ENCODE results near the gene CRYBB2. TPM values are rescaled to one million over a fixed set of nuclear protein-coding genes. Genes with fewer than 3 reads are reported as not detected.

Gene CRYBB2
- total RNA-seq, 1 experiment from 2014 or later: not detected

GRCh38 chr22:25212337-25212736 is 7.1 kb upstream of the CRYBB2 start:
- no peaks in the 10 kb centered on the region for H3K23me2 ChIP-seq (ENCODE audit: insufficient read length, low read depth, low read length, poor library complexity, severe bottlenecking)
- H3K9ac ChIP-seq (ENCODE audit: extremely low read depth, insufficient read length, low read length): no peak overlapping the region
- H4K91ac ChIP-seq (ENCODE audit: insufficient read length, low read depth, low read length): no peak overlapping the region
- H3K23ac ChIP-seq (ENCODE audit: insufficient read length, low read depth, low read length): no peak overlapping the region
- no peak overlapping the region for H3K18ac ChIP-seq (ENCODE audit: insufficient read length, low read depth, low read length)
- no CpG with 5 or more reads among the region's 3 CpGs for WGBS (ENCODE audit: extremely low coverage, insufficient read length, low lambda C conversion rate)
- Mint-ChIP-seq H3K4me3 (no peak overlapping the region), H3K4me1 (no peaks in the 10 kb centered on the region; a peak in 1 of 4 replicates), H3K9me3 (peaks cover 15 to 16% of the 10 kb centered on the region in 2 experiments; a peak in 4 of 5 replicates), H3K27me3 (ENCODE audit: low read depth) (peaks cover 16% of the 10 kb centered on the region), H3K27ac (no peak overlapping the region), H3K36me3 (ENCODE audit: insufficient read depth in 1 of 3, low read depth in 3 of 3) (peaks cover 5 to 9% (median 5%) of the 10 kb centered on the region in 3 experiments; a peak in 6 of 7 replicates)
- H4K20me1 ChIP-seq (ENCODE audit: control insufficient read depth, insufficient read depth, insufficient read length): no peaks in the 10 kb centered on the region
- H3K14ac ChIP-seq (ENCODE audit: insufficient read depth, low read length): no peak overlapping the region
- H2BK20ac ChIP-seq (ENCODE audit: low read depth, low read length, poor library complexity, severe bottlenecking): no peak overlapping the region
- H3K4me1 ChIP-seq (ENCODE audit: insufficient read depth, low read length): no peaks in the 10 kb centered on the region
- no peak overlapping the region for H2BK12ac ChIP-seq (ENCODE audit: insufficient read length, low read depth, low read length)
- no peak overlapping the region for H3K4ac ChIP-seq (ENCODE audit: low read depth, low read length)
- no peaks in the 10 kb centered on the region for H3K9me3 ChIP-seq (ENCODE audit: control insufficient read depth, low read depth, low read length)
- no peak overlapping the region for H3T11ph ChIP-seq (ENCODE audit: low read length)
- no peak overlapping the region for H2BK5ac ChIP-seq (ENCODE audit: insufficient read length, low read length)
- H4K5ac ChIP-seq (ENCODE audit: insufficient read length, low read depth, low read length): no peak overlapping the region
- no peak overlapping the region for H2AFZ ChIP-seq (ENCODE audit: low read length)
- no peak for DNase-seq
- H3K79me1 ChIP-seq (ENCODE audit: insufficient read depth, low read depth, low read length, poor library complexity, severe bottlenecking): no peaks in the 10 kb centered on the region
- no peak overlapping the region for H2BK15ac ChIP-seq (ENCODE audit: low read depth, low read length)
- H3K27ac ChIP-seq (ENCODE audit: insufficient read length, low read depth, low read length): no peak overlapping the region
- no peaks in the 10 kb centered on the region for H3K27me3 ChIP-seq (ENCODE audit: insufficient read depth, low read length)
- no peak overlapping the region for H2BK120ac ChIP-seq (ENCODE audit: low read depth, low read length, poor library complexity, severe bottlenecking)
- no peaks in the 10 kb centered on the region for H3K79me2 ChIP-seq (ENCODE audit: insufficient read depth, low read length)
- no peak overlapping the region for H3K4me2 ChIP-seq (ENCODE audit: insufficient read depth, insufficient read length, low read length)
- peak; percentile 26; the same call in 1 of the 3 replicates for TF ChIP-seq CTCF (conservative IDR thresholded peaks at IDR 0.05)
- no peak overlapping the region for H3K56ac ChIP-seq (ENCODE audit: insufficient read length, low read depth, low read length)
- H2AK5ac ChIP-seq (ENCODE audit: insufficient read length, low read length): no peak overlapping the region
- no peak overlapping the region for H4K8ac ChIP-seq (replicated peaks; ENCODE audit: insufficient read length, low read depth, low read length)

Measured in H9 (cell line).